ENCODE results near the gene SYNDIG1. TPM values are rescaled to one million over a fixed set of nuclear protein-coding genes. Genes with fewer than 3 reads are reported as not detected.

Gene SYNDIG1
- total RNA-seq, 1 experiment from 2014 or later, result 5.4 TPM

- WGBS (ENCODE audit: extremely low coverage, insufficient read length, low lambda C conversion rate), result no CpG with 5 or more reads among the region's 8 CpGs
- Histone ChIP-seq H3K23me2 (ENCODE audit: insufficient read length, low read depth, low read length, poor library complexity, severe bottlenecking) (no peaks in the 10 kb centered on the region), H2BK15ac (ENCODE audit: low read depth, low read length) (no peak overlapping the region), H2BK120ac (ENCODE audit: low read depth, low read length, poor library complexity, severe bottlenecking) (no peak overlapping the region), H3K27me3 (ENCODE audit: insufficient read depth, low read length) (no peaks in the 10 kb centered on the region), H3K56ac (ENCODE audit: insufficient read length, low read depth, low read length) (no peak overlapping the region), H2BK12ac (ENCODE audit: insufficient read length, low read depth, low read length) (no peak overlapping the region), H3K9me3 (ENCODE audit: control insufficient read depth, low read depth, low read length) (no peaks in the 10 kb centered on the region), H3K27ac (ENCODE audit: insufficient read length, low read depth, low read length) (no peak overlapping the region), H3K14ac (ENCODE audit: insufficient read depth, low read length) (no peak overlapping the region), H3K9ac (ENCODE audit: extremely low read depth, insufficient read length, low read length) (no peak overlapping the region), H2AK5ac (ENCODE audit: insufficient read length, low read length) (no peak overlapping the region), H2AFZ (ENCODE audit: low read length) (no peak overlapping the region), H4K20me1 (ENCODE audit: control insufficient read depth, insufficient read depth, insufficient read length) (no peaks in the 10 kb centered on the region), H4K5ac (ENCODE audit: insufficient read length, low read depth, low read length) (no peak overlapping the region), H2BK20ac (ENCODE audit: low read depth, low read length, poor library complexity, severe bottlenecking) (no peak overlapping the region), H3K79me2 (ENCODE audit: insufficient read depth, low read length) (no peaks in the 10 kb centered on the region), H3K79me1 (ENCODE audit: insufficient read depth, low read depth, low read length, poor library complexity, severe bottlenecking) (no peaks in the 10 kb centered on the region), H4K8ac (replicated peaks; ENCODE audit: insufficient read length, low read depth, low read length) (no peak overlapping the region), H2BK5ac (ENCODE audit: insufficient read length, low read length) (no peak overlapping the region), H3K4me1 (ENCODE audit: insufficient read depth, low read length) (no peaks in the 10 kb centered on the region), H3T11ph (ENCODE audit: low read length) (no peak overlapping the region), H4K91ac (ENCODE audit: insufficient read length, low read depth, low read length) (no peak overlapping the region), H3K4ac (ENCODE audit: low read depth, low read length) (no peak overlapping the region), H3K4me2 (ENCODE audit: insufficient read depth, insufficient read length, low read length) (no peak overlapping the region), H3K18ac (ENCODE audit: insufficient read length, low read depth, low read length) (no peak overlapping the region), H3K23ac (ENCODE audit: insufficient read length, low read depth, low read length) (no peak overlapping the region)
- Mint-ChIP-seq H3K4me1 (no peaks in the 10 kb centered on the region), H3K9me3 (peaks cover 0 to 3% of the 10 kb centered on the region in 2 experiments; a peak in 1 of 5 replicates), H3K27ac (peak overlapping the region in 1 of 3 experiments; percentile 85; a peak in 1 of 7 replicates), H3K4me3 (no peak overlapping the region), H3K36me3 (ENCODE audit: insufficient read depth in 1 of 3, low read depth in 3 of 3) (no peaks in the 10 kb centered on the region; a peak in 1 of 7 replicates), H3K27me3 (ENCODE audit: low read depth) (no peaks in the 10 kb centered on the region; the same call in 1 of the 2 replicates)
- DNase-seq, result no peak
- TF ChIP-seq, protein P1, sequence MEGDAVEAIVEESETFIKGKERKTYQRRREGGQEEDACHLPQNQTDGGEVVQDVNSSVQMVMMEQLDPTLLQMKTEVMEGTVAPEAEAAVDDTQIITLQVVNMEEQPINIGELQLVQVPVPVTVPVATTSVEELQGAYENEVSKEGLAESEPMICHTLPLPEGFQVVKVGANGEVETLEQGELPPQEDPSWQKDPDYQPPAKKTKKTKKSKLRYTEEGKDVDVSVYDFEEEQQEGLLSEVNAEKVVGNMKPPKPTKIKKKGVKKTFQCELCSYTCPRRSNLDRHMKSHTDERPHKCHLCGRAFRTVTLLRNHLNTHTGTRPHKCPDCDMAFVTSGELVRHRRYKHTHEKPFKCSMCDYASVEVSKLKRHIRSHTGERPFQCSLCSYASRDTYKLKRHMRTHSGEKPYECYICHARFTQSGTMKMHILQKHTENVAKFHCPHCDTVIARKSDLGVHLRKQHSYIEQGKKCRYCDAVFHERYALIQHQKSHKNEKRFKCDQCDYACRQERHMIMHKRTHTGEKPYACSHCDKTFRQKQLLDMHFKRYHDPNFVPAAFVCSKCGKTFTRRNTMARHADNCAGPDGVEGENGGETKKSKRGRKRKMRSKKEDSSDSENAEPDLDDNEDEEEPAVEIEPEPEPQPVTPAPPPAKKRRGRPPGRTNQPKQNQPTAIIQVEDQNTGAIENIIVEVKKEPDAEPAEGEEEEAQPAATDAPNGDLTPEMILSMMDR (conservative IDR thresholded peaks at IDR 0.05), result no peak
Observed at GRCh38 chr20:24657196-24657595, 187.8 kb downstream of the SYNDIG1 start.
